GM18870 (cell line): ENCODE data around the gene ACVR1.
A peak's percentile ranks its signal among the peaks of the same experiment; 100 is the strongest.

ENCODE experiments used
- ATAC-seq: cut with Tn5 transposase; IDR thresholded peaks from one replicate; pipeline ENCODE4 v1.9.1; 2021; ENCODE audit warnings: moderate library complexity; ENCODE audit not compliant: unreplicated experiment

The ACVR1 gene

GRCh38 chr2:157876066-157876785 lies at the start of gene ACVR1:
ACVR1 (minus strand) TSS chr2:157876330; CDS start chr2:157799493, 76,837 bp downstream.
- peak; percentile 90 for ATAC-seq

- ATAC-seq, result no peak
These were observed 48.9 kb upstream of the ACVR1 start for GRCh38 chr2:157925071-157925470.

DNA sequence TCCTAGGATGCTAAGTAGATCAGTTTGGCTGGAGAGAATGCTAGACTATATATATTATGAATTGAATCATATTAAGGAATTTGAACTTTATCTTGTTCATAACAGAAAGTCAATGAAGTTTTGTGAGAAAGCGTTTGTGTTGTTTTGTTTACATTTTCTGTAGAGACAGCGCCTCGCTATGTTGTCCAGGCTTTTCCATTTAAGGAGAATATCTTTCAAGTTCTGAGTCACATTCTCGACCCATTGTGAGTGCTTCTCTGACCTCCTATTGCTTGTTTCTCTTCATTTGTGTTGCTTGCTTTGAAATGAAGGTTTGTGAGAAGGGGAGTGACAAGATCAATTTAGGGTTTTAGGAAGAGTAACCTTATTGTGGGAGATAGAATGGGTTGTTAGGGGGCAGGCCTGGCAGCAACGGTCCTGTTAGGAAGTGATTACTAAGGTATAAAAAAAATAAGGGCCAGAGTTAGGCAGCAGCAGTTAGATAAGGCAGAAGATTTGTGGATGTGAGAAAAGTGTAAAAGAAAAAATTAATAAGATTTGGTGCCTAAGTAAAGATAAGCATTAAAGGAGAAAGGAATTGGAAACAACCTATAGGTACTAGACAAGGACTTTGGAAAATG lies 47.6 kb upstream of the ACVR1 start:
- ATAC-seq, result no peak

- ATAC-seq, result no peak
These were observed 46.7 kb upstream of the ACVR1 start for GRCh38 chr2:157922815-157923214.

- no peak for ATAC-seq
These were observed 46.2 kb upstream of the ACVR1 start for GRCh38 chr2:157922336-157922735.

DNA sequence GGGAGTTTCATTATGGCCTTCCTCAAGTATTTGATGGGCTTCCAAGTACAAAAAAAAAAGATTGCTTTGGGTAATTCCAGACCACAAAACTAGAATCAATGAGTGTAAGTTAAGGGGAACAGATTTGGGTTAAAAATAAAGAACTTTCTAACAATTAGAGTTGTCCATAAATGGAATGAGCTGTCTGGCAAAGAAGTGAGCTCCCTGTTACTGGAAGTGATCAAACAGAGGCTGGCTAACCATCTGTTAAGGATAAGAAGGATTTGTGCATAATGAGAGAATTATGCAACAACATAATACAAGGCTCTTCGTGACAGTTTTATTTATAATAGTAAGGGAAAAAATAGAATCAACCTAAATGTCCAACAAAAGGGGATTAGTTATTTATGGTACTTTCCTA lies 44.6 kb upstream of the ACVR1 start:
- no peak for ATAC-seq

DNA sequence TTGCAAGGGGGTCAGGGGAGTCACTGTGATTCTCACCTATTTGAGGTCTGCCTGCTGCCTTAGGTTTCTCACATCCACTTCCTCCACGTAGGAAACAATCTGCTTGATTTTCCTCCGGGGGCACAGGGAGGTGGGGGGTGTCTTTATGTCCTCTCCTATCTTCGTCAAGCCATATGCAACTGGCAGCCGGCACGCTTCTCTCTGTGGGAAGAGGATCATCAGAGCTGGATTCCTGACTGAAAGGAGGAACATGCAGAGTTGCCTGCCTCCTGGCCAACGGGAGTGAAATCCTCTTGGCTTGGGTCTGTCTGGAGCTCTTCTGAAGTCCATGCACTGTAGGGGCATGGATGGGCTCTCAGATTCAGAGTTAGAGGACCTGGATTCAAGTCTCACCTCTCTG lies 43.1 kb upstream of the ACVR1 start:
- no peak for ATAC-seq

GRCh38 chr2:157918319-157918718 lies 42.2 kb upstream of the ACVR1 start:
- no peak for ATAC-seq

DNA sequence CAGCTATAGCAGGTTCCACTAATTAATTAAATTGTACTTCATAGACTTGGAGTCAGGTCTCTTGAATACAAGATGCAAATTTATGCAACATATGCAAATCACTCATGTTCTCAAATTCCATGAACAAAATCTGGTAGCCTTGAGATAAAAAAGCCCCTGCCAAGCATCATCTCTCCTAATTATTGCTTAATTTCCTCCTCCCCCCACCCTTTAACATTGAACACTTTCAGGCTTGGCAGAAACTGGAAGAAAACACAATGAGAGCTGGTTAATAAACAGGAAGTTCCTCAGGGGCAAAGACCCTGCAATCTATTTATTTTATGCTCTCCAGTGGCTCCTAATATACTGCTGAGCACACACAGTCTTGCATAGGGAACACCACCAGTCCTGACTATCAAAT lies 35.6 kb upstream of the ACVR1 start:
- no peak for ATAC-seq

DNA sequence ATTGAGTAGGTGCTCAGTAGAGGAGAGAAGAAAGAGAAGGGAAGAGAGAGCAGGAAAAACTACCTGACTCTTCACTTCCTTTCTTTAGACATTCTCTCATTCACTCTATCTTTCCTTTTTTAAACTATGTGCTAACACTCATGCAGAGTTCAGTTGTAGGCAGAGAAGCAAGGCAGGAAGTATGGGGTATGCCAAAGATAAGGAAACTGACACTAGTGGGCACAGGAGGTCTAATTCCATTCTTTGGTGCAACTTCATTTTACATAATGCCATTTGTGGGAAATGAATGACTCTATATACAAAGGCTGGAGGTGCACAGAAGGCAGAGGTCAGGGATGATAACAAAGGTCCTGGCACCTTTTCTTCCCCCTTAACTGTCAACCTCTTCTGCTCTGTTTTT lies 35.1 kb upstream of the ACVR1 start:
- ATAC-seq, result no peak

GRCh38 chr2:157905092-157905491 lies 29.0 kb upstream of the ACVR1 start:
- ATAC-seq, result no peak

GRCh38 chr2:157903626-157904025 lies 27.5 kb upstream of the ACVR1 start:
- no peak for ATAC-seq

- ATAC-seq, result no peak
These were observed 27.0 kb upstream of the ACVR1 start for GRCh38 chr2:157903151-157903550.

DNA sequence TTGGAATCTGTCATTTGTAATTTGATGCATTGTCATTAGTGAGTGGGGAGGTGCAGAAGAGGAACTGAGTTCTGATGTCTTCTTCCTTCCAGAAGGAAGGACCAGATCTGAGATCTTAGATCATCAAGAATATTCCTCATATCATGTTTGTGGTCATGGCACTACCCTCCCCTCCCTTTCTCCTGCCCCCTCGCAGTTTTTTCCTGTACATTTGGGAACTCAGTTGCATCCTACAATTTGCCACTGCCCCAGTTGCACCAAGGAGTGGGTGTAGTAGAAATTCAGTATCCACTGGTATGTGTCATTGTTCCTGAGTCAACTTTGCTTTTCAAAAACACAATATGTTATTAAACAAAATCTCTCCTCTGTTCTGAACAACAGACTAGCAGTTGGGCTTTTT lies 26.6 kb upstream of the ACVR1 start:
- no peak for ATAC-seq

DNA sequence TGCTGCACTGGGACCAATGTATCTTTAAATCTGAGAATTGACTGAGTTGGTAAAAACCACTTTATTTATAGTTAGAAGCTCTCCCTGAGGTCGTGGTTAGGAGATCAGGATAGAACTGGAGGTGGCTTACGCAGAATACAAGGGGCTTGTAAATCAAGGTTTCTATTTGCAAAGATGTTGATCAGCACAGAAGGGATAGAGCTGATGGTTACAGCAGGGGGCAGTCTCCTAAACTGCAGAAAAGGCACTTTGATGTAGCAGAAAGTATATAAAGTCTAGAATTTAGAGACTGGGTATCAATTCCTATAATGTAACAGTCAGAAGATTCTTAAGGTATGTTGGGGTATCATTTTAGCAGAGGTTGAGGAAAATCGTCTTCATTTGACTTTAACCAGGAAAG lies 25.2 kb upstream of the ACVR1 start:
- ATAC-seq, result no peak

DNA sequence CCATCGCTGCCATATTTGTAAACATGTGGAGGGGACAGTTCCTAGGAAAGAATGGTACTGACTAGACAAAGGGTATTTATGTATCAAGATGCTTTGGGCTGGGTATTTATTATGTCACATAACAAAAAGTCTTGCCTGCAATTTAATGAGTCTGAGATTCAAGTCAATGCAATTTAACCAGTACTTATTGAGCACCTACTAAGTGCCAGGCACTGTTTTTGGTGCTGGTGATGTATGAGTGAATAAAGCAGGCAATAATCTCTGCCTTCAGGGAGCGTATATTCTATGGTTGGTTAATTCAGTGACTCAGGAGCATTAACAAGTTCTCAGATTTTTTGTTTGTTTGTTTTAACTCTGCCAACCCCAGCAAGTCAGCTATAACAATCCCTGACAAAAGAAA lies 24.6 kb upstream of the ACVR1 start:
- no peak for ATAC-seq

- ATAC-seq, result no peak
These were observed 24.1 kb upstream of the ACVR1 start for GRCh38 chr2:157900203-157900602.

GRCh38 chr2:157899125-157899839 lies 23.2 kb upstream of the ACVR1 start:
- peak; percentile 86 for ATAC-seq

DNA sequence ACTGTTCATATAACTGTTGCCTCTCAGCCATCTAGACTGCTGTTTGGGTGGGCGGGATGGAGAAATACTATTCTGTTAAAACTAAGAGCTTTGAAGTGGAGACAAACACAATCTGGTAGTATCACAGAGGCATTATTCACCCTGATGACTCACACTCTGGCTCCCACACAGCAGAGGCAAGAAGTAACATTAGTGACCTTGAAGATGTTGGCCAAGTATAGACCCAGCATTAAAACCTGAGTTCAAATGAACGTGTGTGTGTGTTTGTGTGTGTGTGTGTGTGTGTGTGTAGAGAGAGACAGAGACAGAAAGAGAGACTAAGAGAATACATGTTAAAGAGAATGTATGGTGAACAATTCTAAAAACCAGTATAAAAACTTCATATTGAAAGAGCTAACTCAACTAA lies 22.5 kb upstream of the ACVR1 start:
- no peak for ATAC-seq

DNA sequence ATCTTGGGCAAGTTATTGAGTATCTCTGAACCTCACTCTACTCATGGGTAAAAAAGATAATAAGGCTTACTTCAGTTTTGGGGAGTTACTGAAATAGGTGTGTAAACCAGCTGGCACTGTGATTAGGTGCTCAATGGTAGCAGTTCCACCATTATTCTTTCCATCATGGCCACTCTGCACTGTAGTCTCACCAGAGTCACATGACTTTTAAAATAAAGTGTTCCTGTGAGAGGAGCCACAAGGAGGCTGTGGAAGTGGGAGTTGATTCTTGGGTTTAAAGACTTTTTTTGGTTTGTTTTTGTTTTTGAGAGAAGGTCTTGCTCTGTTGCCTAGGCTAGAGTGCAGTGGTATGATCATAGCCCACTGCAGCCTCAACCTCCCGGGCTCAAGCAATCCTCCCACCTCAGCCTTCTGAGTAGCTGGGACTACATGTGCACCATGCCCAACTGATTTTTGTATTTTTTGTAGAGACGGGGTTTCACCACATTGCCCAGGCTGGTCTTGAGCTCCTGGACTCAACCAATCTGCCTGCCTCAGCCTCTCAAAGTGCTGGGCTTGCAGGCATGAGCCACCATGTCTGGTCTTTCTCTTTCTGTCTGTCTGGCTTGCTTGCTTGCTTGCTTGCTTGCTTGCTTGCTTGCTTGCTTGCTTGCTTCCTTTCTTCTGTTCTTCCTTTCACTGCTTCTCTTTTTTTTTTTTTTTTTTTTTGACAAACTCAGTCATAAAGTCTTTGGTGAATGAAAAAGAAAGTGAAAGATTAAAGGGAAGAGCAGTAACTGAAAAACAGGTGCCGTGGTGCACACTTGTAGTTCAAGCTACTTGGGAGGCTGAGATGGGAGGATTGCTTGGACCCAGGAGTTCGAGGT lies 21.2 kb upstream of the ACVR1 start:
- ATAC-seq, result peak; percentile 50

- no peak for ATAC-seq
These were observed 19.4 kb upstream of the ACVR1 start for GRCh38 chr2:157895531-157895930.
